Pulmonary artery endothelial cell (primary cell): Measurements from ENCODE around the gene ABCA8. TPM values are rescaled to one million over a fixed set of nuclear protein-coding genes. Genes with fewer than 3 reads are reported as not detected.
A peak's percentile ranks its signal among the peaks of the same experiment; 100 is the strongest.
"Not testable (repeated sequence)": the region's sequence is repeated elsewhere in the genome, so short reads cannot be mapped to it uniquely, and the experiment has no call there.

Experiments
- DNase-seq: peaks from one replicate; pipeline ENCODE4 v3.0.0-alpha.2; 2011; ENCODE audit warnings: low read depth, low spot score
- total RNA-seq: library from RNA; depleted of rRNA; stranded (reverse); fragments of >200 nt; gene quantifications from 2 replicates; pipeline ENCODE4 v1.2.3, GENCODE V29; 2014

The ABCA8 gene, protein sequence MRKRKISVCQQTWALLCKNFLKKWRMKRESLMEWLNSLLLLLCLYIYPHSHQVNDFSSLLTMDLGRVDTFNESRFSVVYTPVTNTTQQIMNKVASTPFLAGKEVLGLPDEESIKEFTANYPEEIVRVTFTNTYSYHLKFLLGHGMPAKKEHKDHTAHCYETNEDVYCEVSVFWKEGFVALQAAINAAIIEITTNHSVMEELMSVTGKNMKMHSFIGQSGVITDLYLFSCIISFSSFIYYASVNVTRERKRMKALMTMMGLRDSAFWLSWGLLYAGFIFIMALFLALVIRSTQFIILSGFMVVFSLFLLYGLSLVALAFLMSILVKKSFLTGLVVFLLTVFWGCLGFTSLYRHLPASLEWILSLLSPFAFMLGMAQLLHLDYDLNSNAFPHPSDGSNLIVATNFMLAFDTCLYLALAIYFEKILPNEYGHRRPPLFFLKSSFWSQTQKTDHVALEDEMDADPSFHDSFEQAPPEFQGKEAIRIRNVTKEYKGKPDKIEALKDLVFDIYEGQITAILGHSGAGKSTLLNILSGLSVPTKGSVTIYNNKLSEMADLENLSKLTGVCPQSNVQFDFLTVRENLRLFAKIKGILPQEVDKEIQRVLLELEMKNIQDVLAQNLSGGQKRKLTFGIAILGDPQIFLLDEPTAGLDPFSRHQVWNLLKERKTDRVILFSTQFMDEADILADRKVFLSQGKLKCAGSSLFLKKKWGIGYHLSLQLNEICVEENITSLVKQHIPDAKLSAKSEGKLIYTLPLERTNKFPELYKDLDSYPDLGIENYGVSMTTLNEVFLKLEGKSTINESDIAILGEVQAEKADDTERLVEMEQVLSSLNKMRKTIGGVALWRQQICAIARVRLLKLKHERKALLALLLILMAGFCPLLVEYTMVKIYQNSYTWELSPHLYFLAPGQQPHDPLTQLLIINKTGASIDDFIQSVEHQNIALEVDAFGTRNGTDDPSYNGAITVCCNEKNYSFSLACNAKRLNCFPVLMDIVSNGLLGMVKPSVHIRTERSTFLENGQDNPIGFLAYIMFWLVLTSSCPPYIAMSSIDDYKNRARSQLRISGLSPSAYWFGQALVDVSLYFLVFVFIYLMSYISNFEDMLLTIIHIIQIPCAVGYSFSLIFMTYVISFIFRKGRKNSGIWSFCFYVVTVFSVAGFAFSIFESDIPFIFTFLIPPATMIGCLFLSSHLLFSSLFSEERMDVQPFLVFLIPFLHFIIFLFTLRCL (N-terminal part only)
- total RNA-seq = 45.5 and 51.0 TPM in 2 replicates

DNA sequence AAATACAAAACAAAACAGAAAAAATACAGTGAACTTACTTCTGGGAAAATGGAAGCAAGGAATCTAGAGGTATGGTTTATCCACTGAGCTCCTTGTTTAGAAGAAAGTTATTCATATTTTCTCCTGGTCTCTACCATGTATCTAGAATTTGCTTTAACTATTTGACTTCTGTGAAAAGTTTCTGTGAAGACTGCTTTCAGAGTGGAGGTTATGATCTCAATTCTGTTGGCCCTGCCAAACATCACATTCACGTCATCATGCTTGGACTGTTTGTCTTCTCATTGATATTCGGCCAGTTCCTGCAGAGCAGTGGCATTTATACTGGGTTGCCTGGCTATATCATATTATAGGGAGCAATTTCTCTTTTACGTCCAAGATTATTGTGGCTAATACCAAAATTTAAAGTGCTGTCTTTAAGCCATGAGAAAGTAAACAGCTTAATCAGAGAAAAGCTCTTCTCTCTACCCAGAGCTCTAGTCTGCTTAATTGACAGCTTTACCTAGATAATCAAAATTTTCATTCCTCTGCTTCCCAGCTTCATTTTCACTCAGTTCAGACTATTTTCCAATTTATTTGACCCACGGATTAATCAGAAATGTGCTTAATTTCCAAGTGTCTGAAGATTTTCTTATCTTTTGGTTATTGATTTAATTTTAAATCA lies at the start of gene ABCA8:
ABCA8 (minus strand) TSS at position 212 of the 661 bp plus-strand sequence. CDS start 13,358 bp downstream, outside the sequence.
- no peak for DNase-seq

DNA sequence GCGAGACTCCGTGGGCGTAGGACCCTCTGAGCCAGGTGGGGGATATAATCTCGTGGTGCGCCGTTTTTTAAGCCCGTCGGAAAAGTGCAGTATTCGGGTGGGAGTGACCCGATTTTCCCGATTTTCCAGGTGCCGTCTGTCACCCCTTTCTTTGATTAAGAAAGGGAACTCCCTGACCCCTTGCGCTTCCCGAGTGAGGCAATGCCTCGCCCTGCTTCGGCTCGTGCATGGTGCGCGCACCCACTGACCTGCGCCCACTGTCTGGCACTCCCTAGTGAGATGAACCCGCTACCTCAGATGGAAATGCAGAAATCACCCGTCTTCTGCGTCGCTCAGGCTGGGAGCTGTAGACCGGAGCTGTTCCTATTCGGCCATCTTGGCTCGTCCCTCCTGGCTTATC lies 49.6 kb upstream of the ABCA8 start:
- not testable (repeated sequence) for DNase-seq

DNA sequence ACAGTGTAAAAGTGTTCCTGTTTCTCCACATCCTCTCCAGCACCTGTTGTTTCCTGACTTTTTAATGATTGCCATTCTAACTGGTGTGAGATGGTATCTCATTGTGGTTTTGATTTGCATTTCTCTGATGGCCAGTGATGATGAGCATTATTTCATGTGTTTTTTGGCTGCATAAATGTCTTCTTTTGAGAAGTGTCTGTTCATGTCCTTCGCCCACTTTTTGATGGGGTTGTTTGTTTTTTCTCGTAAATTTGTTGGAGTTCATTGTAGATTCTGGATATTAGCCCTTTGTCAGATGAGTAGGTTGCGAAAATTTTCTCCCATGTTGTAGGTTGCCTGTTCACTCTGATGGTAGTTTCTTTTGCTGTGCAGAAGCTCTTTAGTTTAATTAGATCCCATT lies 44.6 kb upstream of the ABCA8 start:
- DNase-seq = not testable (repeated sequence)

DNA sequence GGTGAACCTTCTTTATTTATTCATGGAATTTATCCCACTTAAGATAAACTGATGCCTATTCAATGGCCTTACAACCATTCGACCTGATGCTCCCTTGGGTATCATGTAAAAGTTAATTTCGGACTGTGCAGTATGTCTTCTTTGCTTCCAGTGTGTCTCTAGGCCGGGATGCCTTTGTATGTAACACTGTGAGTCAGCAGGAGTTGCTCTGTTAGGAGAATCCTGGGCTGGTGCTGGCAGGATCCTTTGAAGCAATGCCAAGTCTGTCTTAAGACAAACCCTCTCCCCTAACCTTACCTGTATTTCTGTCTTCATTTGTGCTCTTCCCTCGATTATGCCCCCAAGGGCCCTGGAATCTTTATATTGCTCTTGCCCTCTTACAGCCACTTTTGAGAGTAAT lies 37.9 kb upstream of the ABCA8 start:
- no peak for DNase-seq

DNA sequence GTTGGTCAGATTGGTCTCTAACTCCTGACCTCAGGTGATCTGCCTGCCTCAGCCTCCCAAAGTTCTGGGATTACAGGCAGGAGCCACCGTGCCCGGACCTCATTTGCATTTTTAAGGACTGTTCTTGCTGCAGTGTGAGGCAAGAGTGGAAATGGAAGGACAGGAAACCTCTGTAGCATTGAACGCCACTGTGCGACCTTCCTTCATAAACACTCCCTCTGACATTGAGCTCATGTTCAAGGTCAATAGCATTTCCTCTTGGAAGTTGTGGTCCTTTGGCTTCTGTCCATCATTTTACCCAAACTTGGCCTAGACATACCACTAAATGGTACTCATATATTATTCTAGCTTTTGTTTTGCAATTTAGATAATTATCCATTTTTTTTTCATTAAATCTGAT lies 32.8 kb upstream of the ABCA8 start:
- no peak for DNase-seq

DNA sequence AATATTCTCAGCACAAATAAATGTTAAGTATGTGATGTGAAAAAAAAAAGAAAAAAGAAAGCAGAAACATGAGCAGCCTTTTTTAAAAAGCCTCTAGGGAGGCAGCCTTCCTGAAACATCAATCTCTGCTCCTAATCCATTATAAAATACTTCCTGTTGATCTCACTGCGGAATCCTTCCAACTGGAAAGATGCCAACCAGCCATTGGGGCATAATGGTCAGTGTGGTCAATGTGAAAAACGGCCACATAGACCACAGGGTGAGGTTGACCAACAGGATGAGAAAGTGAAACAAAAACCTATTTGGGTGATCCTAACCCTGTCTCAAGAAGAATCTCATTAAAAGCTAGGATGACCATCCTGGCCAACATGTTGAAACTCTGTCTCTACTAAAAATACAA lies 26.1 kb upstream of the ABCA8 start:
- peak; percentile 90 for DNase-seq

DNA sequence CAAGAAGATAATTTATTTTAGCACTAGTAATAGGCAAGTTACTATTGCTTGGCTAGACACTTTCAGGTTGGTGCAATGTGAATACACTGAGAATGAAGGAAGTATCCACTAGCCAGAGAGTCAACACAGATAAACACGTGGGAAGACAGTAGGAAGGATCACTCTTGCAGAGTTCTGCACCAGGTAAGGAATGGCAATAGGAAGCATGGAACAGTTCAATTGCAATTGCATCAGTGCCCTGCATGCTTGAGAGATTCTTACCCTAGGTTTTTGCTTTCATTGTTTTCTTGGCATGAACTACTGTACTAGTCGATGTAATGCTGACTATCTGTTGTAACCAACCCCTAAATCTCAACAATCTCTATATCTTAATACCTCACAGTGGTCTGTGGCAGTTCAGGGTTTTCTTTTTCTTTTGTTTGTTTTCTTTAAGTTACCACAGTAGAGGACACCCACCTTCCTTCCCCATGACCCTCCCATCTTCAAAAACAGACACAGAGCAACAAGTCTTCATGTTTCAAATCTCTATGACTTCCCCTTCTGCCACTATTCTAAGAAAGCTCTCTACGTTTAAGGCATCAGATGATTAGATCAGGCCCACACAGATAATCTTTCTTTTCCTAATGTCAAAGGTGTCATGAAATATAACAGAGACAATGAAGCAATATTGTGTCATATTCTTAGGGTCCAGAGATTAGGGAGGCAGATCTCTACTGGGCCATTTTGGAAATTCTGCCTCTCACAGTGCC lies 18.1 kb upstream of the ABCA8 start:
- no peak for DNase-seq

DNA sequence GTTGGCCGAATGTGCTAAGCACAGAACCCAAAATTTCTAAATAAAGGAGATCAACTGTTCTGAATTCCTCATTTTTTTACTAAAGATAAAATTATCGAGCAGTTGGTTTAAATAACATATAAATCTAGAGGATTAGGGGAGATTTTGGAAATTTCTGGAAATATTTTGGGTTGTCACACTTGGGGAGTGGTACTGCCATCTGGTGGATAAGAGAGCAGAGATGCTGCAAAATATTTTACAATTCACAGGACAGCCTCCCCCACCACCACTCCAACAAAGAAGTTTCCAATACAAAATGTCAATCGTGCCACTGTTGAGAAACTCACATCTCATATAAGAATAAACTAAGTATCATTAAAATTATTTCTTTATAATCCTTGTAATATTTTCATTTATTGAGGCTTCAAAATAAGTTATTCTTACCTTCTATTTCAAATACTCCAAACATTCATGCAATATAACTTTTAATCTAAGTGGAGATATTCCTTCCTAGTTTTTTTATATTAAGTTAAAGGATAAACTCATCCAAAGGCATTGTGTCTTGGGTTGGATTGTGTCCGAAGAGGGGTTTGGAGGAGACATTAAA lies 17.0 kb upstream of the ABCA8 start:
- no peak for DNase-seq

DNA sequence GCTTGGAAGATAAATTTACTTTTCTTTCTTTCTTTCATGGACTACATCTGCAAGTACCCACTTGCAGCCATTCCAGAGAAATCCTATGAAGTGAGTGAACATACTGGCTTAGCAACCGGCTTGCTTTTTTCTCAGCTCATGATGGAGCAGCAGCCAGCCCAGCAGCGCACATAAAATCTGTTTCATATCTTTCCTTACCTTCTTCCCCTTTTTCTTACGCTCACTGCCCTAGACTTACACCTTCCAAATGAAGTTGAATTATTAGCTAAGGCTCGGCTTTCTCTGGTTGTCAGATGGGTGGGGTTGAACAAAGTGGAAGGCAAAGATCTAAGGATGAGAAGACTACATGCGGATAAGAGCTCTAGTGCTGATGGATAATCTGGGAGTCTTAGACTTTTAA lies 13.9 kb upstream of the ABCA8 start:
- DNase-seq = no peak

DNA sequence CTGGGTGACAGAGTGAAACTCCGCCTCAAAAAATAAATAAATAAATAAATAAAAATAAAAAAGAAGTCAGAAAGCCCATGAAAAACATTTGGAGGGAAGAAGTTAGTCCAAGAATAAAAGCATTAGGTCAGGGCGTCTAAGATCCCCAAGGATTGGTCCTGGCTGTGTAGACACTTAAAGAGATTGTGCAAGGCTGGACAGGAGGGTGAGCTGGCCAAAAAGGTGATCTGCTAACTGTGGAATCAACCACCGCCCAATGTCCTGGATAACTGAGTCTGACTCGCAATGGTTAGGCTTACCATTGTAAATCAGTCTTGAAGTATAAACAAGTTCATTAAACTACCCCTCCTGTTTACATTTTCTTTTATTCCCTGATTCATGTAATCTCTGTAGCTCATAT lies 8.8 kb upstream of the ABCA8 start:
- DNase-seq = no peak

DNA sequence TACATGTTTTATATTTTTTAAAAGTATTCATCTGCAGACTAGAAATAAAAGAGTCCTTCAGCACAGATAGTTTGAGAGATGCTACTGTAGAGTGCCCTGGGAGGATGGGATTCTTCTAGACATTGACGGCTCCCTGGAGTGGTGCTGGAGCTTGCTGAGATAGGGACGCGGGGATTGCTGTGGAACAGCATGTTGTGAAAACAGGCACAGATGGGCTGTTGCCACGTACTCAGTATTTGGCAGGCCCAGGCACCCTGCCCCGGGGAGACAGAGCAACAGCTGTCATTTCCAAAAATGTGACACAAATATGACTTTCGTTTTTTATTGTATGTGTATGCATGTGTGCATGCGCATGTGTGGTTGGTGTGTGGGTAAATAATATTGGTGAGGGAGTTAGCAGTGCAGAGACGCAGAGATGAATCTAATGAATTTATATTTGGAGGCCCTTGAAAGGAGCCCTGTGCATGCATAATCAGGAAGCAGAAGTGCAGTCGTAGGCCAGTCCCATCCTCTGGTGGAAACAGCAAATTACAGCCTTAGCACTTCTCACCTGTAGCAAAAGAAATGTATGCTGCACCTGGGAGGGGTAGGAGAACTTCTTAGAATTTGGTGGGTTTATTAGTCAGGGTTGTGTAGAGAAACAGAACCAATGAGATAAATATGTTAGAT lies 6.2 kb upstream of the ABCA8 start:
- DNase-seq = no peak

DNA sequence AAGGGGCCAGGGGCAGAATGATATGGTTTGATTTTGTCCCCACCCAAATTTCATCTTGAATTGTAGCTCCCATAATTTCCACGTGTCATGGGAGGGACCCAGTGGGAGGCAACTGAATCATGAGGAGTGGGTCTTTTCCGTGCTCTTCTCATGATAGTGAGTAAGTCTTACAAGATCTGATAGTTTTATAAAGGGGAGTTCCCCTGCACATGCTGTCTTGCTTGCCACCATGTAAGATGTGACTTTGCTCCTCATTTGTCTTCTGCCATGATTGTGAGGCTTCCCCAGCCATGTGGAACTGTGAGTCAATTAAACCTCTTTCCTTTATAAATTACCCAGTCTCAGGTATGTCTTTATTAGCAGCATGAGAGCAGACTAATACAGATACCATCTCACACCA lies 3.9 kb upstream of the ABCA8 start:
- not testable (repeated sequence) for DNase-seq

DNA sequence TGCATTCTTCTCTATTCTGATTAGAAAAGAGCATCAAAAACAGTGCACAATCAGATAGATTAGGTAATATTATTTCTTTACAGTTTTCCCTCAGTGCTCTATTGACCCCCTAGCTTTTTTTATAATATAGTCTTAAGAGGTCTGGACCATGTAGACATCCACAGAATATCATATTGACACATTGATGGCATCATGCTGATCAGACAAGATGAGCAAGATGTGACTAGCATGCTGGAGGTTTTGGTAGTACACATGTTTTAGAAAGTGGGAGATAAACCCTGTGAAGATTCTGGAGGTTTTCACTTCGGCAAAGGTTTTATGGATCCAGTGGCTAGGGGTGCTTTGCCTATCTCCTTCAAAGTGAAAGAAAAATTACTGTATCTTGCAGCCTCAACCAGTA lies 2.8 kb upstream of the ABCA8 start:
- DNase-seq = no peak

DNA sequence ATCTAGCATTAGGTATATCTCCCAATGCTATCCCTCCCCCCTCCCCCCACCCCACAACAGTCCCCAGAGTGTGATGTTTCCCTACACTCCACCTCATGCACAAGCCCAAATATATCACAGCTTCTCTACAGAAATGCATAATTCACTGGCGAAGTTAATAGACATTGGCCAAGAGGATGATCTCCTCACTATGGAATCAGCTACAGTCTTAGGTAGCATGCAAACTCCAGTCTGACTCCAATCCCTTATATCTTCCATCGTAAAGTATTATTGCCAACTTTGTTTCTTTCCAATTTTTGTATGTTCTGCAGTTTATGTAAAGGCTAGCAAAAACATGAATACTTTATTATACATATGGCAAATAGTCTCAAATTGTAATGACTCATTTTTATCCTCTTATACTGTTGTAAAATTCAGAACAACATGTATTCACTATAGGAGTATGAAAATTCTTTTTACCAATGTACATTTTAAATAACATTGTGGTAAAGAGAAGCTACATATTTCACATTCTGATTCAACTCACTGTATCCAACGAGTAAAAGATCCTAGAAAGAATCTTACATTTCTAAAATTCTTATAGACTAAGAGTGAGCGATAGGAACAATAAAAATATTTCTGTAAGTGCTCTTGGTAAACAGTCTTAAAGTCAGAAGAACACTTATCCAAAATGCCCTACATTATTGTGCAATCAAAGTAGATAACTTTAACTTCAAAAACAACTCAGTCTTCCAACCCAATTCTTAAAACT lies 871 bp downstream of the ABCA8 start:
- DNase-seq = no peak

DNA sequence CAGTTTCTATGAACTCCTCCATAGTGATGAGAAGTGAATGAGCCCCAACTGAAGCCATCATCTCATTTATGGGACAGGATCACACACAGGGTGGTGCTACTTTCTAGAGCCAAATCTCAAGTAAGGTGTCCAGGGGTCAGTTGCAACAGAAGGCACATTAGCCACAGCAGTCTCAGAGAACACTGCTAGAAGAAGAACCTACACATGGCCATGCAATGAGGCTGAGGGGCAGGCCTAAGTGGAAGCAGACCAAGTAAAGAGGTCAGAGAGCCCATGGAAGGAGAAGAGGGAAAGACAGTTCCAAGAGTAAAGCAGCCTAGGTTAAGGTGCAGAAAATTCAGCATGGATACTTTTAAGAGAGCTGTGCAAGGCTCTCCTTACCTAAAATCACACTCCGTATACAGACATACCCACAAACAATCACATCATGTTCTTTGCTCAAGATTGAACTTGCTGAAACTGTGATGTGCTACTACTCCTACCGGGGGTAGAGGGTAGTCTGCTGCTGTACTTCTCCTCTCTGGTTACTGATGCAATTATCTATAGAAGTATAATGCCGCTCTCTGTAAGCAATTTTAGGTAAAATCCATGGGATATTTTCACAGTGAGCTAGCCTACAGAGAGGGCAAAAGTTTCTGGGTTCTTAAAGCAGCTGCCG lies 1.7 kb downstream of the ABCA8 start:
- no peak for DNase-seq

DNA sequence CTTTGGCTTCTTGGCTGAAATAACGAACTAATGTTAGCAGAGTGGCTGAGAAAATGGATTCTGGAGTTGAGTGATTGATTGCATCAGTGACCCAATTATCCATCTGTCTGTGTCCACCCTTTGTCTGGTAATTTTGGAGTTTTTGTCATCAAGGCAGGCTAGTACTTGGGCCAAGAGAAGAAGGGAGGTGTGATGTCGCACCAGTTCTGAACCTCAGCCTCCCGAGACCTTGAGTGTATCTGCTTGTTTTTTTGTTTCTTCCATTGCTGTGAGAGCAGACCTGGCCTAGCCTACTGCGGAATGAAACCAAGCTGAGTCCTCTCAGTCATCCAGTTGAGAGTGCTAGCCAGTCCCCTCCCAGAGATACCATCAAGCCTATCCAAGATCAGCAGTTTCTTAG lies 4.5 kb downstream of the ABCA8 start:
- DNase-seq = no peak

DNA sequence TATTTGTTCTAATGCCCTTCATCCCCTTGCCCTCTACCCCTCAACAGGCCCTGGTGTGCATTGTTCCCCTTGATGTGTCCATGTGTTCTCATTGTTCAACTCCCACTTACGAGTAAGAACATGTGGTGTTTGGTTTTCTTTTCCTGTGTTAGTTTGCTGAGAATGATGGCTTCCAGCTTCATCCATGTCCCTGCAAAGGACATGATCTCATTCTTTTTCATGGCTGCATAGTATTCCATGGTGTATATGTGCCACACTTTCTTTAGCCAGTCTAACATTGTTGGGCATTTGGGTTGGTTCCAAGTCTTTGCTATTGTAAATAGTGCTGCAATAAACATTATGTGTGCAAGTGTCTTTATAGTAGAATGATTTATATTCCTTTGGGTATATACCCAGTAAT lies 7.3 kb downstream of the ABCA8 start:
- not testable (repeated sequence) for DNase-seq

DNA sequence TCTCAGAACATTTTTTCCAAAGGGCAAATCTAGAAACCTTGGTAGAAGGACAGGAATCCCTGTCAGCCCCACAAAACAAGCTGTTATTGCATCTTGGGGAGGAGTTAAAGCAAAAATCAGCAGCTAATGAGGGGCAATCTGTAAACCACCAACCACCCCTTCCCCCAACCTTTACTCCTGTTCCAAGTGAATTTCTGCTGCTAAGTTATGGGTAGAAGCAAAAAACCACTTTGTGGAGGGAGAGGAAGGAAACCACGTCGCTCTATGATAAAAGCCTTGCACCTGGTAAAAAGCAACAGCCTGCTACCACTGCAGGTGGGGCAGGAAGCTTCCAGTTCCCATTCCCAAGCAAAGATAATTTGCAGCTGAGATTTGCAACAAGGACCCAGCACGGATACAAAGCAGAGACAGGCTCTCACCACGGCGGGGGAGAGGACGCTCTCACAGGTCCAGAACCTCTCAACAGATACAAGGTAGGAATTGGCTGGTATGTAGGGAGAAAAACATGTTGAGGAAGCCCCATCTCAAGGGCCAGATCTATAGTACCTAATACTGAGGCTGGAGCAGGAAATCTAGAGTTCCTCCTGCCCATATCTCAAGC lies 10.7 kb downstream of the ABCA8 start:
- DNase-seq = no peak
